Uterus (tissue), 2 donors: ENCODE data around the gene FEM1C.

ENCODE experiments used
- CTCF ChIP-seq, 4 experiments: fragments of 200-600 bp in 2 of 4; fragments of 450-650 bp in 2 of 4; sonication (generic) in 2 of 4; IDR thresholded peaks; one replicate each; pipeline ENCODE4 v1.5.1; 2016 to 2019; ENCODE audit warnings: antibody characterized with exemption in 4 of 4, mild to moderate bottlenecking in 2 of 4, moderate library complexity in 1 of 4
- POLR2A ChIP-seq, 2 donors: fragments of 450-650 bp; IDR thresholded peaks; one replicate each; pipeline ENCODE4 v1.6.1; 2016; ENCODE audit warnings: antibody characterized with exemption in 2 of 2, mild to moderate bottlenecking in 1 of 2, moderate library complexity in 1 of 2

DNA sequence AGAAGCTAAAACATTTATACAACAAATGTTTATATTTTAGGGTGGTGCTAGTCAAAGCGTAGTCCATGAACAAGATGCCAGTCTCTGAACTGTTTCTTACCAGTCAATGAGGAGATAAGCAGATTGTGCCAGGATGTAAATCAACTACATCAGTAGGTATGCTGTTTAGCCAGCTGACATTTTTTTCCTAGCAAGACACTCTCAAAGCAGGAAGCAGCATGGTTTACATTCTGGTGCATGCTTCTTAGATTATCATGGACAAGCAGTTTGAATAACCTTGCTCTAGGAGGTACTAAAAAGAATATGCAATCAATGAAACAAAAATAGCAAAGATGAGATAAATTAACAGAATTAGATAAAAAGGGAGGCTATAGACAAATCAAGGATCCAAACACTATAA lies 40.7 kb upstream of the FEM1C start:
- no peak for TF ChIP-seq CTCF (IDR thresholded peaks at IDR 0.05)
- TF ChIP-seq POLR2A (IDR thresholded peaks at IDR 0.05), result no peak
